Measurements from ENCODE around the gene PARVA.

DNA sequence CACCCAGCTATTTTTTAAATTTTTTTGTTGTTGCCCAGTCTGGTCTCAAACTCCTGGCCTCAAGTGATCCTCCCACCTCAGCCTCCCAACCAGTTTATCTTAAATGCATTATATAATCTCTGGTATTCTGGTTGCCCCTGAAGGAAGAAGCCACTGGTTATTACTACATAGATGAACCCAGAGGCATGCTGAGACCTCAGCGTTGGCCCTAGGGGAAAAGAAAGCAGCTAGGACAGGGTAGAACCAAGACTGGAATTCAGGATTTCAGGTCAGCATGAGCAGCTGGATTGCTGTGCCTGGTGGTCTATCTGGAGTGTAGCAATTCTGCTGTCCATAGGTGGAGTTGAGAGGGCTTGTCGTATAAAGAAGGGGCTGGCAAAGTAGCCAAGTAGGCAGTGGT lies 67.2 kb downstream of the PARVA start:
- TF ChIP-seq, protein P1, sequence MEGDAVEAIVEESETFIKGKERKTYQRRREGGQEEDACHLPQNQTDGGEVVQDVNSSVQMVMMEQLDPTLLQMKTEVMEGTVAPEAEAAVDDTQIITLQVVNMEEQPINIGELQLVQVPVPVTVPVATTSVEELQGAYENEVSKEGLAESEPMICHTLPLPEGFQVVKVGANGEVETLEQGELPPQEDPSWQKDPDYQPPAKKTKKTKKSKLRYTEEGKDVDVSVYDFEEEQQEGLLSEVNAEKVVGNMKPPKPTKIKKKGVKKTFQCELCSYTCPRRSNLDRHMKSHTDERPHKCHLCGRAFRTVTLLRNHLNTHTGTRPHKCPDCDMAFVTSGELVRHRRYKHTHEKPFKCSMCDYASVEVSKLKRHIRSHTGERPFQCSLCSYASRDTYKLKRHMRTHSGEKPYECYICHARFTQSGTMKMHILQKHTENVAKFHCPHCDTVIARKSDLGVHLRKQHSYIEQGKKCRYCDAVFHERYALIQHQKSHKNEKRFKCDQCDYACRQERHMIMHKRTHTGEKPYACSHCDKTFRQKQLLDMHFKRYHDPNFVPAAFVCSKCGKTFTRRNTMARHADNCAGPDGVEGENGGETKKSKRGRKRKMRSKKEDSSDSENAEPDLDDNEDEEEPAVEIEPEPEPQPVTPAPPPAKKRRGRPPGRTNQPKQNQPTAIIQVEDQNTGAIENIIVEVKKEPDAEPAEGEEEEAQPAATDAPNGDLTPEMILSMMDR (IDR thresholded peaks at IDR 0.05): no peak
- TF ChIP-seq POLR2A (IDR thresholded peaks at IDR 0.05): no peak
